K562 (cell line): Measurements from ENCODE around the gene DNASE2. TPM values are rescaled to one million over a fixed set of nuclear protein-coding genes. Genes with fewer than 3 reads are reported as not detected.

Source experiments
- BRF1 ChIP-seq: IDR thresholded peaks from 3 replicates; pipeline ENCODE4 v1.6.1; 2011; ENCODE audit warnings: borderline replicate concordance, mild to moderate bottlenecking; ENCODE audit not compliant: insufficient read length; ENCODE audit errors: extremely low read depth
- CTBP1 ChIP-seq: fragments of 450-650 bp; IDR thresholded peaks from 2 replicates; pipeline ENCODE4 v1.6.1; 2016; ENCODE audit warnings: borderline replicate concordance
- CXXC5 ChIP-seq: fragments of 250-450 bp; sonication (Bioruptor Pico); IDR thresholded peaks from 2 replicates; pipeline ENCODE4 v1.8.0; 2022; ENCODE audit warnings: inconsistent platforms, mild to moderate bottlenecking, moderate library complexity
- DDX20 ChIP-seq: fragments of 450-650 bp; IDR thresholded peaks from 2 replicates; pipeline ENCODE4 v1.6.1; 2016; ENCODE audit warnings: missing genetic modification characterization, low read depth, mild to moderate bottlenecking, missing compliant biosample characterization, moderate library complexity
- DNMT1 ChIP-seq: fragments of 450-650 bp; IDR thresholded peaks from 2 replicates; pipeline ENCODE4 v1.6.1; 2016; ENCODE audit warnings: antibody characterized with exemption, mild to moderate bottlenecking
- ELF4 ChIP-seq: fragments of 450-650 bp; formaldehyde crosslinking; IDR thresholded peaks from 2 replicates; pipeline ENCODE4 v1.4.0; 2022; ENCODE audit warnings: missing genetic modification characterization
- GTF2E2 ChIP-seq: fragments of 200-800 bp; sonication (Bioruptor generic); IDR thresholded peaks from 2 replicates; pipeline ENCODE4 v1.6.1; 2016; ENCODE audit warnings: missing genetic modification characterization, missing compliant biosample characterization
- HNRNPUL1 ChIP-seq: fragments of 200-400 bp; formaldehyde crosslinking; IDR thresholded peaks from 2 replicates; pipeline ENCODE4 v1.6.1; 2017; ENCODE audit warnings: low read length
- KAT2B ChIP-seq: IDR thresholded peaks from one replicate; pipeline ENCODE4 v1.6.1; 2012; ENCODE audit warnings: low read depth, mild to moderate bottlenecking, control low read depth, inconsistent platforms, low read length, moderate library complexity
- KLF1 ChIP-seq: fragments of 450-650 bp; IDR thresholded peaks from 2 replicates; pipeline ENCODE4 v1.6.1; 2016; ENCODE audit warnings: missing genetic modification characterization, missing compliant biosample characterization
- MAFF ChIP-seq: IDR thresholded peaks from 2 replicates; pipeline ENCODE4 v1.6.1; 2012; ENCODE audit warnings: low read length, improper control_type of control experiment
- NFRKB ChIP-seq: fragments of 450-650 bp; IDR thresholded peaks from 2 replicates; pipeline ENCODE4 v1.6.1; 2016; ENCODE audit warnings: low read depth
- POLR2G ChIP-seq: fragments of 200-400 bp; formaldehyde crosslinking; IDR thresholded peaks from 2 replicates; pipeline ENCODE4 v1.6.1; 2017; ENCODE audit warnings: low read depth, mild to moderate bottlenecking, antibody characterized with exemption, low read length, moderate library complexity
- RBM15 ChIP-seq: fragments of 200-400 bp; formaldehyde crosslinking; IDR thresholded peaks from 2 replicates; pipeline ENCODE4 v1.6.1; 2018; ENCODE audit warnings: mild to moderate bottlenecking, low read length, moderate library complexity; ENCODE audit not compliant: insufficient read depth
- RCOR1 ChIP-seq, 2 experiments: IDR thresholded peaks; 2 replicates each; pipeline ENCODE4 v1.6.1; 2012; ENCODE audit warnings: low read depth in 2 of 2, low read length in 2 of 2, borderline replicate concordance in 1 of 2, improper control_type of control experiment in 1 of 2
- SMAD2 ChIP-seq: fragments of 150-350 bp; IDR thresholded peaks from 2 replicates; pipeline ENCODE4 v1.6.1; 2014; ENCODE audit warnings: low read depth, mild to moderate bottlenecking, low read length
- SRSF7 ChIP-seq: fragments of 200-400 bp; formaldehyde crosslinking; optimal IDR thresholded peaks from 2 replicates; pipeline ENCODE3; 2017; ENCODE audit warnings: mild to moderate bottlenecking, low read depth, low read length
- TBP ChIP-seq: optimal IDR thresholded peaks from 2 replicates; pipeline ENCODE3; 2011; ENCODE audit warnings: low read depth, low read length, improper control_type of control experiment
- TCF7 ChIP-seq: sonication (generic); IDR thresholded peaks from 2 replicates; pipeline ENCODE4 v1.6.1; 2016; ENCODE audit warnings: antibody characterized with exemption, borderline replicate concordance
- ZKSCAN1 ChIP-seq: fragments of 150-350 bp; IDR thresholded peaks from 2 replicates; pipeline ENCODE4 v1.6.1; 2016; ENCODE audit warnings: low read depth, low read length
- ZNF224 ChIP-seq: sonication (generic); formaldehyde crosslinking; IDR thresholded peaks from 2 replicates; pipeline ENCODE4 v1.8.0; 2022; ENCODE audit warnings: mild to moderate bottlenecking, missing genetic modification reagents
- ZNF239 ChIP-seq: fragments of 250-450 bp; sonication (Bioruptor Pico); IDR thresholded peaks from 2 replicates; pipeline ENCODE4 v1.4.0; 2020; ENCODE audit warnings: mild to moderate bottlenecking
- ZNF282 ChIP-seq: sonication (generic); formaldehyde crosslinking; IDR thresholded peaks from 2 replicates; pipeline ENCODE4 v1.8.1; 2023; ENCODE audit warnings: missing genetic modification reagents
- ZNF324 ChIP-seq: fragments of 250-450 bp; sonication (Bioruptor Pico); IDR thresholded peaks from 2 replicates; pipeline ENCODE4 v1.4.0; 2020; ENCODE audit warnings: mild to moderate bottlenecking
- ZNF561 ChIP-seq: fragments of 450-650 bp; formaldehyde crosslinking; conservative IDR thresholded peaks from 2 replicates; pipeline ENCODE4 v1.4.0; 2020; ENCODE audit warnings: mild to moderate bottlenecking, moderate library complexity
- ZNF639 ChIP-seq, 2 experiments: fragments of 200-800 bp in 1 of 2; sonication (Bioruptor generic) in 1 of 2; sonication (generic) in 1 of 2; formaldehyde crosslinking in 1 of 2; IDR thresholded peaks in 1 of 2; conservative IDR thresholded peaks in 1 of 2; 2 replicates each; pipeline versions ENCODE4 v1.5.0 to v1.6.1; 2016 to 2020; ENCODE audit warnings: missing compliant biosample characterization in 1 of 2, missing genetic modification characterization in 1 of 2, missing genetic modification reagents in 1 of 2
- ZNF79 ChIP-seq: fragments of 250-450 bp; sonication (Bioruptor Pico); IDR thresholded peaks from 2 replicates; pipeline ENCODE4 v1.4.0; 2020; ENCODE audit warnings: low read depth, mild to moderate bottlenecking, moderate library complexity
- ZZZ3 ChIP-seq: fragments of 450-650 bp; IDR thresholded peaks from 2 replicates; pipeline ENCODE4 v1.6.1; 2016; ENCODE audit warnings: antibody characterized with exemption, mild to moderate bottlenecking, moderate library complexity
- polyA plus RNA-seq, 8 experiments: library from polyadenylated mRNA; depleted of rRNA in 4 of 8; stranded (reverse) in 5 of 8; unstranded in 3 of 8; fragments of >200 nt; fragmentation: Nextera tagmentation in 2 of 8; fragmentation: Illumina TruSeq in 1 of 8; extraction: Ambion mirVana in 2 of 8; extraction: Trizol in 1 of 8; gene quantifications; 2 replicates each; pipeline versions ENCODE4 v1.2.1 to v1.2.3, GENCODE V29; 2011 to 2014; ENCODE audit warnings: inconsistent platforms in 1 of 8, missing spikeins in 1 of 8
- total RNA-seq, 7 experiments: library from RNA; depleted of rRNA in 6 of 7; stranded (reverse); fragments of >200 nt in 6 of 7; fragmentation: Illumina TruSeq in 2 of 7; extraction: Trizol in 2 of 7; gene quantifications; 2 replicates each; pipeline versions ENCODE4 v1.2.1 to v1.2.3, GENCODE V29; 2011 to 2021; ENCODE audit warnings: low replicate concordance in 1 of 7
- TF ChIP-seq, protein P1 (sequence below): fragments of 250-450 bp; sonication (Bioruptor Pico); IDR thresholded peaks from 2 replicates; pipeline ENCODE4 v1.8.0; 2022; ENCODE audit warnings: inconsistent platforms, mild to moderate bottlenecking, moderate library complexity, borderline replicate concordance

DNASE2 gene
- total and polyA plus RNA-seq, 9 of the 15 experiments (the other 6 are each of a cell fraction or from before 2014, with no cell fraction given) = 4.4 to 27.0 (median 20.2) TPM

- 0 out of 4 replicates have a peak, but pooled peaks of 1 of the 2 experiments have one; percentile 33 for TF ChIP-seq ZNF639 (CRISPR knock-in tag; conservative IDR thresholded peaks at IDR 0.05 in 1 of 2, IDR thresholded peaks at IDR 0.05 in 1 of 2)
- TF ChIP-seq, protein P1, sequence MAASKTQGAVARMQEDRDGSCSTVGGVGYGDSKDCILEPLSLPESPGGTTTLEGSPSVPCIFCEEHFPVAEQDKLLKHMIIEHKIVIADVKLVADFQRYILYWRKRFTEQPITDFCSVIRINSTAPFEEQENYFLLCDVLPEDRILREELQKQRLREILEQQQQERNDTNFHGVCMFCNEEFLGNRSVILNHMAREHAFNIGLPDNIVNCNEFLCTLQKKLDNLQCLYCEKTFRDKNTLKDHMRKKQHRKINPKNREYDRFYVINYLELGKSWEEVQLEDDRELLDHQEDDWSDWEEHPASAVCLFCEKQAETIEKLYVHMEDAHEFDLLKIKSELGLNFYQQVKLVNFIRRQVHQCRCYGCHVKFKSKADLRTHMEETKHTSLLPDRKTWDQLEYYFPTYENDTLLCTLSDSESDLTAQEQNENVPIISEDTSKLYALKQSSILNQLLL (CRISPR knock-in tag) = no peak
- no peak for TF ChIP-seq ZNF224 (CRISPR knock-in tag)
- TF ChIP-seq ZKSCAN1 = no peak
- TF ChIP-seq RBM15 = no peak
- TF ChIP-seq SRSF7 = no peak
- no peak for TF ChIP-seq ZZZ3
- no peak for TF ChIP-seq NFRKB
- TF ChIP-seq CTBP1 = peak; percentile 59; the same call in 1 of the 2 replicates
- peak; percentile 19; the same call in 1 of the 2 replicates for TF ChIP-seq KLF1 (tag)
- no peak for TF ChIP-seq DDX20 (tag)
- TF ChIP-seq BRF1 = no peak
- no peak for TF ChIP-seq HNRNPUL1
- no peak for TF ChIP-seq DNMT1
- no peak for TF ChIP-seq MAFF
- no peak for TF ChIP-seq ZNF239 (CRISPR knock-in tag)
- TF ChIP-seq POLR2G = no peak
- no peak for TF ChIP-seq SMAD2
- no peak for TF ChIP-seq GTF2E2 (tag)
- TF ChIP-seq ZNF79 (CRISPR knock-in tag) = no peak
- 0 out of 4 replicates have a peak, but pooled peaks of 1 of the 2 experiments have one; percentile 13 for TF ChIP-seq RCOR1 (IDR thresholded peaks at IDR 0.05; ENCODE audit: borderline replicate concordance in 1 of 2, low read depth in 2 of 2, low read length in 2 of 2)
- TF ChIP-seq ZNF282 (CRISPR knock-in tag) = peak; percentile 51; the same call in 1 of the 2 replicates
- TF ChIP-seq TCF7 = no peak
- no peak for TF ChIP-seq KAT2B
- peak; percentile 50 for TF ChIP-seq CXXC5 (CRISPR knock-in tag)
- no peak for TF ChIP-seq ZNF561 (CRISPR knock-in tag)
- TF ChIP-seq ELF4 (CRISPR knock-in tag) = no peak
- no peak for TF ChIP-seq ZNF324 (CRISPR knock-in tag)
- no peak for TF ChIP-seq TBP
Measured at GRCh38 chr19:12833738-12834565, 47.3 kb downstream of the DNASE2 start (continued).
